Measurements from ENCODE around the gene HOXC4.
"Not testable (repeated sequence)": the region's sequence is repeated elsewhere in the genome, so short reads cannot be mapped to it uniquely, and the experiment has no call there.

Gene HOXC4

GRCh38 chr12:54092943-54093342 is 39.3 kb downstream of the HOXC4 start:
- DNase-seq (ENCODE audit: low spot score): not testable (repeated sequence)

- not testable (repeated sequence) for DNase-seq (ENCODE audit: low spot score)
These were observed 42.3 kb downstream of the HOXC4 start for GRCh38 chr12:54095928-54096327.

GRCh38 chr12:54098644-54099043 is 45.0 kb downstream of the HOXC4 start:
- DNase-seq (ENCODE audit: low spot score): not testable (repeated sequence)

GRCh38 chr12:54100588-54100987 is 47.0 kb downstream of the HOXC4 start:
- DNase-seq (ENCODE audit: low spot score): not testable (repeated sequence)

GRCh38 chr12:54102223-54102622 is 48.6 kb downstream of the HOXC4 start:
- DNase-seq (ENCODE audit: low spot score): not testable (repeated sequence)

GRCh38 chr12:54103827-54104226 is 50.2 kb downstream of the HOXC4 start:
- not testable (repeated sequence) for DNase-seq (ENCODE audit: low spot score)
